GM18873 (cell line): ENCODE results near the gene TBL1XR1.
"Not testable (repeated sequence)": the region's sequence is repeated elsewhere in the genome, so short reads cannot be mapped to it uniquely, and the experiment has no call there.

Experiments used
- ATAC-seq: cut with Tn5 transposase; IDR thresholded peaks from one replicate; pipeline ENCODE4 v1.9.1; 2021; ENCODE audit warnings: mild to moderate bottlenecking, moderate library complexity, moderate number of reproducible peaks; ENCODE audit not compliant: unreplicated experiment, low FRiP score

Gene TBL1XR1

GRCh38 chr3:177041021-177041729 lies 156.1 kb downstream of the TBL1XR1 start:
- ATAC-seq = no peak

GRCh38 chr3:177039490-177040274 lies 157.6 kb downstream of the TBL1XR1 start:
- ATAC-seq = no peak

DNA sequence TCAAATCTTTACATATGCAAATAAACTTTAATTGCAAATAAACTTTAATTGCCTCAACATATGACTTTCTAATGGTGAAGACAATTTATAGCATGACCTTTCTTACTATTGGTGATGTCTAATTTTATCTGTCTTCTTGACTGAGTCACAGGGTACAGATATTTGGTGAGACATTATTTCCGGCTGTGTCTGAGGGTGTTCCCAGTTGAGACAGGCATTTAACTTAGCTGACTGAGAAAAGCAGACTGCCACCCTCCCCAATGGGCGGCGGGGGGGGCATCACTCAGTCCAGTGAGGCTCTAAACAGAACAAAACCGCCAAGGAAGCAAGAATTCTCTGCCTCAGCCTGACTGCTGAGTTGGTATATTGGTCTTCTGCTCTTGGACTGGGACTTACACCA lies 160.0 kb downstream of the TBL1XR1 start:
- ATAC-seq = no peak

GRCh38 chr3:177035676-177036075 lies 161.6 kb downstream of the TBL1XR1 start:
- ATAC-seq = no peak

DNA sequence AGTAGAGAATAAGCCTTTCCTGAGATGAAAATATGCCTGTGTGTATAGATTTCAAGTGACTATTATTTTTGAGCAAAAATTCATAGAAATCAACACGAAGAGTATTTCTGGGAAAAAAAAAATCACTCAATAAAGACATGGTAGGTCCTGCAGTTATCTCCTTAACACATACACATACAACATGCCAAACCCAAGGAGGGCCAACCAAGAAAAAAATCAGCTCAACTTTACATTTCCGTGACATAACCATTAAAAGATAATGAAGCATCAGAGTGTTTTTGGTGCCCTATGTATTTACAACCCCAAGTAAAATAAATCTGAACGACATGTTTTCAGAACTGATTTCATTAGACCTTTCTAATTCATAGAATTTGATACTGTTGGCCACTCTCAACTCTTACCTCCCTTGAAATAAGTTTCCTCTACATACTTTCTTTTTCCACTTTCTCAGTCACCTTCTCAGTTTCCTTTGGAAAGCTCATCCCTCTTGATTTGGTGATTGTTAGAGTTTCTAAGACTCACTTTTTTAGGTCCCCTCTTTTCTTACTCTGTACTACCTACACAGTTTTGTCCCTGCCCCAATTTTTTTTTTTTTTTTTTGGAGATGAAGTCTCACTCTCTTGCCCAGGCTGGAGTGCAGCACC lies 162.3 kb downstream of the TBL1XR1 start:
- ATAC-seq = no peak

DNA sequence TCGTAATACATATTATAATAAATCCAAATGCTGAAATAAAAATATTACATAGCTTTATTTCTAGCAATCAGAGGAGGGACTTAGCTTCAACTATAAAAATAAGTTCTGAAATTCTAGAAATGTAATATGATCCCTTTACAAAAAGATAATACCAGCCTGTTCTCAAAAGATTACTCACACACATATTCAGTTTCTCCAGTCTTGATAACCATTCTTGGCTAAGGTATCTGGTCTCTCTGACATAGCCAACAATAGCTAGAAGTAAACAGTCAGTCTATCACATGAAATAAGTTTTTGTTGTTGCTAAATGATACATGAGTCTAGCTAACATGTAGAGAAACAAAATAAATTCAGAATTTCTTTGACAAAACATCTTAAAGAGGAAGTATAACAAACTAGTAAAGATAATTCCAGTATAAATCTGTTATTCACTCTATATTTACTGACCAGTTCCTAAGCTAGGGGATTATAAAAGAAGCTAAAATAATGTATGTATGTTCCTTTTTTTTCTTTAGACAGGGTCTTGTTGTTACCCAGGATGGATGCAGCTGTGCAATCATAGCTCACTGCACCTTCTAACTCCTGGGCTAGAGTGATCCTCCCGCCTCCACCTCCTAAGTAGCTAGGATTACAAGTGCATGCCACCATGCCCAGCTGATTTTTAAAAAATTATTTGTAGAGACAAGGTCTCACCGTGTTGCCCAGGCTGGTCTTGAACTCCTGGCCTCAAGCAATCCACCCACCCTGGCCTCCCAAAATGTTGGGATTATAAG lies 170.6 kb downstream of the TBL1XR1 start:
- ATAC-seq = no peak

- no peak for ATAC-seq
Observed at GRCh38 chr3:177015881-177016280, 181.4 kb downstream of the TBL1XR1 start.

DNA sequence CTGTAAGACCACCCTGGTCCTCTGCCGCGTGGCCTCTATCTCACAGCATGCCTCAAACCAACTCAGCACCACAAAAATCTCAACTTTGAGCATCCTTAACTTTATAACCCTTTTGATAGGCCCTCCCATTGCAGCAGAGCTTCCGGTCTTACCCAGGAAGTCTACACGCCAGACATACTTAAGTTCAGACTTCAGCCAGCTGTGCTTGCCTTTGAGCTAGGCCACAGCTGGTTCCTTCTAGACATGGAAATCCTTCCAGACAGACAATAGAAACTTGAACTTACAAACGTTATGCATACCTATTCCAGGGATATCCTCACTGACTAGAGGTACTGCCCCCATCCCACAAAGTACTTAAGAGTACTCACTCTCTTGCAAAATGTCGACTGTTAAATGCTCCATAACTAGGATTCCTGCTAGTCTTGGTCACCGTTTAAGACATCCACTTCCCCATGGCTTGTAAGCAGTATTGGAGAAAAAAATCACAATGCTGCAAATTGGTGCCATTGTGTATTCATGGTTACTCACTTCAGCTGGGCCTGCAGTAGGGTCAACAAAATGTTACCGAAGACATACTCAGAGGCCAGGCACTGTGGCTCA lies 183.5 kb downstream of the TBL1XR1 start:
- ATAC-seq = no peak

DNA sequence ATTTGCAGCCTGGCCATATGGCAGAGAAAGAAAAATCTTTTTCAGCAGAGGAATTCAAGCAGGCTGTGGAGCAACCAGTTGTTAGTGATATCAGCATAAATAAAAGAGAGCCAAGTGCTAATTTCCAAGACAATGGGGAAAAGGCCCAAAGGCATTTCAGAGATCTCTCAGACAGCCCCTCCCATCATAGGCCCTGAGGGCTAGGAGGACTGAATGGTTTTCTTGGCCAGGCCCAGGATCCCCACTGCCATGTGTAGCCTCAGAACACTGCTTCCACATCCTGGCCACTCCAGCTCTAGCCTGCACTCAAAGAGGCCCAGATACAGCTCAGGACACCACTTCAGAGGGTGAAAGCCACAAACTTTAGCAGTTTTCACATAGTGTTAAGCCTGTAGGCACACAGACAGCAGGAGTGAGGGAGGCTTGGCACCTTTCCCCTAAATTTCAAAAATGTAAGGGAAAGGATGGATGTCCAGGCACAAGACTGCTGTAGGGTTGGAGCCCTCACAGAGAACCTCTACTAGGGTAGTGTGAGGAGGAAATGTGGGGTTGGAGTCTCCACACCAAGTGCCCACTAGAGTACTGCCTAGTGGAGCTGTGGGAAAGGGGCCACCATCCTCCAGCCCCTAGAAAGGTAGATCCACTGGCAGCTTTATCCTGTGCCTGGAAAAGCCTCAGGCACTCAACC lies 191.4 kb downstream of the TBL1XR1 start:
- ATAC-seq = no peak

DNA sequence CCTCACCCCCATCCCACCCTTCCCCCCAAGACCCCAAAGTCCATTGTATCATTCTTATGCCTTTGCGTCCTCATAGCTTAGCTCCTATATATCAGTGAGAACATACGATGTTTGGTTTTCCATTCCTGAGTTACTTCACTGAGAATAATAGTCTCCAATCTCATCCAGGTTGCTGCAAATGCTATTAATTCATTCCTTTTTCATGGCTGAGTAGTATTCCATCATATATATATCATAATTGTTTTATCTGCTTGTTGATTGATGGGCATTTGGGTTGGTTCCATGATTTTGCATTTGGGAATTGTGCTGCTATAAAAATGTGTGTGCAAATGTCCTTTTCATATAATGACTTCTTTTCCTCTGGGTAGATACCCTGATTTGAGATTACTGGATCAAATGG lies 197.1 kb downstream of the TBL1XR1 start:
- ATAC-seq = not testable (repeated sequence)

DNA sequence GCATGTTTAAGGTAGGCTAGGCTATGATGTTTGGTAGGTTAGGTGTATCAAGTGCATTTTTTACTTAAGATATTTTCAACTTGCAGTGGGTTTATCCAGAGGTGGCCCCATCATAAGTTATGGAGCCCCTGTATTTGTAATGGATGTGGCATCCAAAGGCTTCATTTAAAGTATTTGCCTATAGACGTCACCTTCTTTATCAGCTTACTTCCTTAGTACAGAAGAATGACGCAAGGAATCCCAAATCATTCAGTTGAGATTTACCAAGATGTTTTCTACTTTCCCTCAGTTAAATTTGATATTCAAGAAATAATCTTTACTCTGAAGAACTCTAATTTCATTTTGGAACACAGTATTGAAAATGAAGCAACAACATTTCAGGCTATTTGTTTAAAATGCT lies 201.3 kb downstream of the TBL1XR1 start:
- no peak for ATAC-seq

DNA sequence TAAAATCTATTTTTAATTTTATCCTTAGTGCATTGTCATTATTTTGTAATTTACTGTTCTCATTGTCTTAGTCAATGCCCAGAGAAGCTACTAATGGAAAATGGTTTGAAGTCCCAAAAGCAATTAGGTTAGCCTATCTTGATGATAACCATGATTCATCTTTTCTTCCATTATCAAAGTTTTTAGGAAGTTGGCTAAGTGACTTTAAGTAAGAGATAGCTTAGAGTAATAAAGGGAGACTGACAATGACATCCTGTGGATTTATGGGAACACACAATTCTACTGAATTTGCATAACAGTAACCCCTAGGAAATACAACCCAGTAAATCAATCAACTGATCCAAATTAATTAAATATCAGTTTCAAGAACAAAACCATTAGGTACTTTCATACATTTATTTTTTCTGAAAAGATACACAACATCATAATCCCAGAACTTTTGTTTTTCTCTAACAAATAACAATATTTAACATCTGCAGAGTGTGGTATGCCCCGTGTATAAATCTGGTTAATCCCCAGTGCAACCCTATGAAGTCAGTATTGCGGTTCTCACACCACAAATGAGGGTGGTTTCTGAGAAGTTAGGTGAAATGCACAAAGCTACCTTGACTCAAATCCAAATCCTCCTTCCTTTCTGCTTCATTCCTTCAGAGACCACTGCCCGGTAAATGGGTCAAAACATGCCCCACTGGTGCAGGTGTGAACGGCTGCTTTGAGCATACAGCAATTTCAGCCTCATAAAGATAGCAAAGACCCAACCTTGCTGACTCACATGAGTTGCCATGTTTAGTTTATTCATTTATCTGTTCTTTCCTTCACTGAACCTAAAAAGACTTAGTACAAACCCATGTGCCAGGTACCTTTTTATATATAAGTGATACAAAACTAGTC lies 202.1 kb downstream of the TBL1XR1 start:
- ATAC-seq = no peak

- no peak for ATAC-seq
Observed at GRCh38 chr3:176994393-176994792, 202.9 kb downstream of the TBL1XR1 start.

- ATAC-seq = no peak
Observed at GRCh38 chr3:176992978-176993377, 204.3 kb downstream of the TBL1XR1 start.

- no peak for ATAC-seq
Observed at GRCh38 chr3:176992565-176992964, 204.7 kb downstream of the TBL1XR1 start.

DNA sequence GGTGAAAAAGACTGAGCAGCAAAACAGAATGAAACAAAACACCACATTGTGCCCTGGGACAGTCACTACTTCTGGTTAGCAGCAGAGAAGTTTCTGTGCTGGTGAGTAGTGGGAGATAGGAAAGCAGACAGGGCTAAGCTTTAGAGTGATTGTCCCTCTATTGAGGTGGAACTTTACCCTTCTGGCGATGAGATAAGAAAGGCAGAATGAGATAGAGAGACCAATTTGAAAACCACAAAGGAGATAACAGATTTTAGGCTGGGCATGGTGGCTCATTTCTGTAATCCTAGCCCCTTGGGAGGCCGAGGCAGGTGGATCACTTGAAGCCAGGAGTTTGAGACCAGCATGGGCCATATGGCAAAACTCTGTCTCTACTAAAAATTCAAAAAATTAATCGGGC lies 208.5 kb downstream of the TBL1XR1 start:
- no peak for ATAC-seq

DNA sequence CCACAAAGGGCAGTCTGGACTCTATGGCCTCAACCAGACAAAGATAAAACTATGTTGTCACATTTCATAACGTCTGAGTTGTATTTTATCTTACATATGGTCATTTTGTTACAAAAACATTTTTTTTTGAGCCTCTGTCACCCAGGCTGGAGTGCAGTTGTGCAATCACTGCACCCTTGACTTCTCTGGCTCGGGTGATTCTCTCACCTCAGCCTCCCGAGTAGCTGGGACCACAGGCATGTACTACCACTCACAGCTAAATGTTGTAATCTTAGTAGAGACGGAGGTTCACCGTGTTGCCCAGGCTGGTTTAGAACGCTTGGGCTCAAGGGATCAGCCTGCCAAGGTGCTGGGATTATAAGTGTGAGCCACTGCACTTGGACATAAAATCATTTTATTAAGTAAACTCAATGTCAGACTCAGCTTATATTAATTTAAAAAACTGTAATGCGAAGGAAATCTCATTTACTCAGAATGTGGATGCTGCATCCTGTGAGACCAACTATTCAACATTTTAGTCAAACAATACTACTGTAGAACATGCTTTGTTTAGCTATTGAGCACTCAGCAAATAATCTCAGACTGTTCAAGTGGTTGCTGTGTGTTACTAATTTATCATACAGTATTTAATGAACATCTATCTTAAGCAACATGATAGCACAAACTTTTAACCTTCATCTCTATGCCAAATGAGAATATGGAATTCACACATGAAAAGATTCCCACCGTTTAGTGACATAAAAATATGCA lies 209.2 kb downstream of the TBL1XR1 start:
- ATAC-seq = no peak

DNA sequence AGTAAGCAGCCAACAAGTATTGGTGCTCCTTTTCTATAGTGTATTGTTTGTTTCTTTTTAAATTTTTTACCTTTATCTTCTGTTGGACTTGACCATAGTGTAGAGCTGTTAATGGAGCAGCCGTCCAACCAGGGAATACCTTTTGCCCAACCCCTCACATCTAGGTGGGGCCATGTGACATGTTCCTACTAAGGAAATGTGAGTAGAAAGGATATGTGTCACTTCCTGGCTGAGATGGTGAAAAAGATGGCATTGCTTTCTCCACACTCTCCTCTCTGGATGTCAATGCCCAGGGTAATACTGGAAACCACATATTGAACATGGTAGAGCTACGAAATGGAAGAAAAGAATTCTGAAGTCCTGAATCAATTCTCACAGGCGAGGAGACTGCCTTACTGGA lies 218.8 kb downstream of the TBL1XR1 start:
- ATAC-seq = no peak
